HG03558 (cell line): ENCODE measurements around the gene EIF4G3.
"Not testable (repeated sequence)": the region's sequence is repeated elsewhere in the genome, so short reads cannot be mapped to it uniquely, and the experiment has no call there.

ENCODE experiments used
- ATAC-seq: cut with Tn5 transposase; IDR thresholded peaks from one replicate; pipeline ENCODE4 v1.9.1; 2021; ENCODE audit warnings: moderate number of reproducible peaks; ENCODE audit not compliant: unreplicated experiment; ENCODE audit errors: extremely low read depth

The EIF4G3 gene

GRCh38 chr1:21157868-21158267 is 18.8 kb downstream of the EIF4G3 start:
- no peak for ATAC-seq

- ATAC-seq, result no peak
These were observed 19.6 kb downstream of the EIF4G3 start for GRCh38 chr1:21157054-21157453.

GRCh38 chr1:21156019-21156418 is 20.7 kb downstream of the EIF4G3 start:
- ATAC-seq, result no peak

- no peak for ATAC-seq
These were observed 22.0 kb downstream of the EIF4G3 start for GRCh38 chr1:21154717-21155116.

GRCh38 chr1:21153388-21153787 is 23.3 kb downstream of the EIF4G3 start:
- ATAC-seq, result no peak

GRCh38 chr1:21152423-21153100 is 24.1 kb downstream of the EIF4G3 start:
- no peak for ATAC-seq

GRCh38 chr1:21149855-21150432 is 26.8 kb downstream of the EIF4G3 start:
- no peak for ATAC-seq

GRCh38 chr1:21149430-21149854 is 27.3 kb downstream of the EIF4G3 start:
- ATAC-seq, result no peak

- ATAC-seq, result no peak
These were observed 32.9 kb downstream of the EIF4G3 start for GRCh38 chr1:21143752-21144151.

- ATAC-seq, result no peak
These were observed 33.6 kb downstream of the EIF4G3 start for GRCh38 chr1:21143138-21143537.

GRCh38 chr1:21141030-21141429 is 35.7 kb downstream of the EIF4G3 start:
- no peak for ATAC-seq

GRCh38 chr1:21139601-21140000 is 37.1 kb downstream of the EIF4G3 start:
- ATAC-seq, result no peak

GRCh38 chr1:21136344-21136743 is 40.4 kb downstream of the EIF4G3 start:
- not testable (repeated sequence) for ATAC-seq

- no peak for ATAC-seq
These were observed 45.5 kb downstream of the EIF4G3 start for GRCh38 chr1:21131200-21131599.

- ATAC-seq, result no peak
These were observed 47.3 kb downstream of the EIF4G3 start for GRCh38 chr1:21129407-21129806.

- no peak for ATAC-seq
These were observed 50.4 kb downstream of the EIF4G3 start for GRCh38 chr1:21126324-21126723.

- ATAC-seq, result no peak
These were observed 51.9 kb downstream of the EIF4G3 start for GRCh38 chr1:21124846-21125245.

GRCh38 chr1:21123287-21123948 is 53.3 kb downstream of the EIF4G3 start:
- ATAC-seq, result no peak

- ATAC-seq, result no peak
These were observed 54.8 kb downstream of the EIF4G3 start for GRCh38 chr1:21121764-21122471.

GRCh38 chr1:21118167-21118566 is 58.5 kb downstream of the EIF4G3 start:
- no peak for ATAC-seq

GRCh38 chr1:21117597-21118001 is 59.1 kb downstream of the EIF4G3 start:
- ATAC-seq, result no peak
